ENCODE results near the gene BAD.
"Not testable (repeated sequence)": the region's sequence is repeated elsewhere in the genome, so short reads cannot be mapped to it uniquely, and the experiment has no call there.

BAD gene

GRCh38 chr11:64324692-64325469 is 40.4 kb upstream of the BAD start:
- no peak for TF ChIP-seq CTCF (IDR thresholded peaks at IDR 0.05; ENCODE audit: control insufficient read depth, extremely low read depth, insufficient read depth)
- no peak for DNase-seq (ENCODE audit: low read depth)
- H3K4me3 ChIP-seq (ENCODE audit: low read depth, low read length), result no peak overlapping the region

GRCh38 chr11:64323984-64324383 is 39.5 kb upstream of the BAD start:
- H3K4me3 ChIP-seq (ENCODE audit: low read depth, low read length); DNase-seq (ENCODE audit: low read depth): not testable (repeated sequence)

- DNase-seq (ENCODE audit: low read depth), result no peak
- no peak for TF ChIP-seq CTCF (IDR thresholded peaks at IDR 0.05; ENCODE audit: control insufficient read depth, extremely low read depth, insufficient read depth)
- no peak overlapping the region for H3K4me3 ChIP-seq (ENCODE audit: low read depth, low read length)
These were observed 38.9 kb upstream of the BAD start for GRCh38 chr11:64323373-64323772.

GRCh38 chr11:64322925-64323260 is 38.4 kb upstream of the BAD start:
- TF ChIP-seq CTCF (IDR thresholded peaks at IDR 0.05; ENCODE audit: control insufficient read depth, extremely low read depth, insufficient read depth), result no peak
- no peak overlapping the region for H3K4me3 ChIP-seq (ENCODE audit: low read depth, low read length)
- DNase-seq (ENCODE audit: low read depth), result no peak

GRCh38 chr11:64321533-64321932 is 37.1 kb upstream of the BAD start:
- no peak for DNase-seq (ENCODE audit: low read depth)
- no peak for TF ChIP-seq CTCF (IDR thresholded peaks at IDR 0.05; ENCODE audit: control insufficient read depth, extremely low read depth, insufficient read depth)
- no peak overlapping the region for H3K4me3 ChIP-seq (ENCODE audit: low read depth, low read length)

- no peak for TF ChIP-seq CTCF (IDR thresholded peaks at IDR 0.05; ENCODE audit: control insufficient read depth, extremely low read depth, insufficient read depth)
- H3K4me3 ChIP-seq (ENCODE audit: low read depth, low read length), result no peak overlapping the region
- DNase-seq (ENCODE audit: low read depth), result no peak
These were observed 36.6 kb upstream of the BAD start for GRCh38 chr11:64321026-64321425.

- H3K4me3 ChIP-seq (ENCODE audit: low read depth, low read length), result no peak overlapping the region
- DNase-seq (ENCODE audit: low read depth), result no peak
- no peak for TF ChIP-seq CTCF (IDR thresholded peaks at IDR 0.05; ENCODE audit: control insufficient read depth, extremely low read depth, insufficient read depth)
These were observed 36.1 kb upstream of the BAD start for GRCh38 chr11:64320556-64320955.
